NCI-H1436 treated with DMSO at 0.1 percent for 48 hours (cell line): ENCODE data around the gene CDH16.

Experiments
- DNase-seq: peaks from one replicate; lab custom pipeline; 2025; lab: John Stamatoyannopoulos, UW

Gene CDH16

GRCh38 chr16:66895689-66895979 is 23.1 kb downstream of the CDH16 start:
- no peak for DNase-seq

GRCh38 chr16:66894948-66895688 is 23.6 kb downstream of the CDH16 start:
- no peak for DNase-seq

GRCh38 chr16:66894055-66894454 is 24.6 kb downstream of the CDH16 start:
- no peak for DNase-seq

- DNase-seq, result no peak
These were observed 26.9 kb downstream of the CDH16 start for GRCh38 chr16:66891797-66892196.

- DNase-seq, result no peak
These were observed 27.3 kb downstream of the CDH16 start for GRCh38 chr16:66891360-66891759.

- no peak for DNase-seq
These were observed 27.9 kb downstream of the CDH16 start for GRCh38 chr16:66890799-66891198.

GRCh38 chr16:66889622-66890021 is 29.1 kb downstream of the CDH16 start:
- DNase-seq, result no peak

- no peak for DNase-seq
These were observed 29.8 kb downstream of the CDH16 start for GRCh38 chr16:66888647-66889615.

GRCh38 chr16:66886914-66887313 is 31.8 kb downstream of the CDH16 start:
- DNase-seq, result no peak

GRCh38 chr16:66886321-66886720 is 32.4 kb downstream of the CDH16 start:
- DNase-seq, result no peak

- DNase-seq, result no peak
These were observed 33.2 kb downstream of the CDH16 start for GRCh38 chr16:66885491-66885890.

GRCh38 chr16:66882702-66883101 is 36.0 kb downstream of the CDH16 start:
- no peak for DNase-seq

- no peak for DNase-seq
These were observed 36.6 kb downstream of the CDH16 start for GRCh38 chr16:66881964-66882508.

- DNase-seq, result no peak
These were observed 37.1 kb downstream of the CDH16 start for GRCh38 chr16:66881560-66881959.

GRCh38 chr16:66881014-66881417 is 37.7 kb downstream of the CDH16 start:
- DNase-seq, result no peak

- DNase-seq, result peak; percentile 79
These were observed 38.2 kb downstream of the CDH16 start, which contains the start of gene PDP2 for GRCh38 chr16:66880288-66881013. PDP2 (plus strand) TSS chr16:66880515; CDS start chr16:66884285, 3,770 bp downstream.

GRCh38 chr16:66878067-66878466 is 40.6 kb downstream of the CDH16 start:
- no peak for DNase-seq

- no peak for DNase-seq
These were observed 44.5 kb downstream of the CDH16 start for GRCh38 chr16:66874079-66874775.

- no peak for DNase-seq
These were observed 45.0 kb downstream of the CDH16 start for GRCh38 chr16:66873685-66874055.

GRCh38 chr16:66872943-66873684 is 45.6 kb downstream of the CDH16 start:
- peak; percentile 65 for DNase-seq

GRCh38 chr16:66872559-66872942 is 46.1 kb downstream of the CDH16 start:
- no peak for DNase-seq
